Prostate gland (tissue), 2 donors: Measurements from ENCODE around the gene TLX2. TPM values are rescaled to one million over a fixed set of nuclear protein-coding genes. Genes with fewer than 3 reads are reported as not detected.

Experiments
- DNase-seq: peaks from one replicate; pipeline ENCODE4 v3.0.0-alpha.2; 2019; ENCODE audit warnings: low spot score
- H3K27ac ChIP-seq, 2 donors: fragments of 200-600 bp; sonication (generic); 2 replicates each; pipeline ENCODE4 v1.5.1; 2017 to 2019
- H3K27me3 ChIP-seq: fragments of 200-600 bp; sonication (generic); replicated peaks from 2 replicates; pipeline ENCODE4 v1.5.1; 2019; ENCODE audit not compliant: insufficient read depth
- H3K36me3 ChIP-seq, 2 donors: fragments of 200-600 bp; sonication (generic); 1 replicate in 1 of 2; 2 replicates in 1 of 2; pipeline versions ENCODE4 v1.5.1 to v1.8.1; 2017 to 2019
- H3K4me1 ChIP-seq: fragments of 200-600 bp; sonication (generic); replicated peaks from 2 replicates; pipeline ENCODE4 v1.5.1; 2019
- H3K4me3 ChIP-seq, 2 donors: fragments of 200-600 bp; sonication (generic); 2 replicates each; pipeline ENCODE4 v1.5.1; 2017 to 2019
- H3K9me3 ChIP-seq: fragments of 200-600 bp; sonication (generic); 2 replicates; pipeline ENCODE4 v1.5.1; 2017
- CTCF ChIP-seq, 4 experiments: fragments of 200-600 bp in 2 of 4; fragments of 450-650 bp in 2 of 4; sonication (generic) in 2 of 4; IDR thresholded peaks; 1 replicate in 3 of 4; 2 replicates in 1 of 4; pipeline ENCODE4 v1.5.1; 2016 to 2019; ENCODE audit warnings: antibody characterized with exemption in 4 of 4, mild to moderate bottlenecking in 2 of 4, moderate library complexity in 2 of 4
- POLR2A ChIP-seq: fragments of 450-650 bp; IDR thresholded peaks from one replicate; pipeline ENCODE4 v1.6.1; 2016; ENCODE audit warnings: antibody characterized with exemption, mild to moderate bottlenecking
- POLR2AphosphoS5 ChIP-seq: sonication (generic); formaldehyde crosslinking; IDR thresholded peaks from one replicate; pipeline ENCODE4 v1.6.1; 2017; ENCODE audit warnings: antibody characterized with exemption
- WGBS: methylation state at CpG from one replicate; pipeline ENCODE4 v1.1.5; 2018; 5-methylcytosine and 5-hydroxymethylcytosine counted together
- intact Hi-C: fragments of 100-400 bp; cut with DNase I; formaldehyde crosslinking; loops from one replicate; pipeline ENCODE4 v1.14.2; 2022
- total RNA-seq, 2 donors: library from RNA; depleted of rRNA; stranded (reverse); fragments of >200 nt; gene quantifications; one replicate each; pipeline ENCODE4 v1.1.0, GENCODE V29; 2016

TLX2 gene
- total RNA-seq, 2 donors from 2014 or later: 0.97 TPM; not detected in 1

- Histone ChIP-seq H3K4me3 (no peak overlapping the region), H3K27me3 (no peaks in the 10 kb centered on the region), H3K36me3 (no peaks in the 10 kb centered on the region), H3K9me3 (no peaks in the 10 kb centered on the region), H3K27ac (no peak overlapping the region), H3K4me1 (no peaks in the 10 kb centered on the region)
- no peak for DNase-seq
- intact Hi-C loops: no loop called here
- no peak for TF ChIP-seq POLR2A
- TF ChIP-seq POLR2AphosphoS5: no peak
- no peak for TF ChIP-seq CTCF (IDR thresholded peaks at IDR 0.05)
- whole genome bisulfite sequencing: 58% methylated on average over 4 of the region's 4 CpGs
Measured at GRCh38 chr2:74537140-74537539, 22.9 kb downstream of the TLX2 start.

- no peak for DNase-seq
- no peak for TF ChIP-seq CTCF (IDR thresholded peaks at IDR 0.05)
- no peak for TF ChIP-seq POLR2AphosphoS5
- TF ChIP-seq POLR2A: no peak
- no peak overlapping the region for H3K27ac ChIP-seq
- no peaks in the 10 kb centered on the region for H3K36me3 ChIP-seq
- H3K4me3 ChIP-seq: no peak overlapping the region
- H3K27me3 ChIP-seq: no peaks in the 10 kb centered on the region
- intact Hi-C loops: no loop called here
- no peaks in the 10 kb centered on the region for H3K4me1 ChIP-seq
- H3K9me3 ChIP-seq: no peaks in the 10 kb centered on the region
- 75% methylated on average over 7 of the region's 7 CpGs for WGBS
Measured at GRCh38 chr2:74538881-74539339, 24.7 kb downstream of the TLX2 start.

DNA sequence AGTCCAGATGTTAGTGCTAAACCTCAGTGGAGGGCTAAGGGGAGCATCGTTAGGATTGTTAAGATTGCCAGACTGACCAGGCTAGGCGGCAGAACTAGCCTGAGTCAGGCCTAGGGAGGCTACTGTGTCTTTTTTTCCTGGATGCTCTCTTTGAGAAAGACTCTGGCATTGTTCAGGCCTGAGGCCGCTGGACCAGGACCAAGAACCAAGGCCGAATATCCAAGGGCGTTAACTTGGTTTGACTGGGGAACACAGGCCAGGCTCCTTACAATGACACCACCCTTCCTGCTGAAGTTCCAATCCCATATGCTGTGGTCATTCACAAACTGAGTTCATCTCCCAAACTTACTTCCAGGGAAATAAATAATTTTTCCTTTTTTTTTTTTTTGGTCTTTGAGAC lies 26.0 kb downstream of the TLX2 start:
- Histone ChIP-seq H3K4me1 (no peaks in the 10 kb centered on the region), H3K27ac (no peak overlapping the region), H3K27me3 (no peaks in the 10 kb centered on the region), H3K4me3 (no peak overlapping the region), H3K36me3 (no peaks in the 10 kb centered on the region), H3K9me3 (no peaks in the 10 kb centered on the region)
- no peak for TF ChIP-seq POLR2AphosphoS5
- TF ChIP-seq POLR2A: no peak
- TF ChIP-seq CTCF (IDR thresholded peaks at IDR 0.05): no peak
- intact Hi-C loops: no loop called here
- no peak for DNase-seq
- 81% methylated on average over 5 of the region's 5 CpGs for WGBS

DNA sequence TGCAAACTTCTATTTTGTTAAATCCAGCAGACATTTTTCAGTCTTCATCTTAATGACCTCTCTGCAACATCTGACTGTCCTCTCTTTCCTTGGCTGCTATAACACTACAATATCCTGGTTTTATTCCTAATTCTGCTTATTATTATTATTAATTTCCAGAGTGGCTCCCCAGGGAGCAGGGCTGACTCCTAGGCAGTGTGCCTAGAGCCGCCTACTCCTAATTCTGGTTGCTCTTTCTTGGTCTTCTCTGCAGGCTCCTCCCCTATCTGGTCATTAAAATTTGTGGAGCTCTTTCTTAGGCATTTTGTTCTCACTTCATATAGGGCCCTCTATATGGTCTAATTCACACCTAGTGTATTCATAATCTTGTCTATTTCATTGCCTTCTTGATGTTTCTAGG lies 28.7 kb downstream of the TLX2 start:
- intact Hi-C loops: no loop called here
- no peak for TF ChIP-seq POLR2AphosphoS5
- no peak for TF ChIP-seq CTCF (IDR thresholded peaks at IDR 0.05)
- no peak for TF ChIP-seq POLR2A
- no peak for DNase-seq
- Histone ChIP-seq H3K27ac (no peak overlapping the region), H3K27me3 (no peaks in the 10 kb centered on the region), H3K4me3 (no peak overlapping the region), H3K36me3 (no peaks in the 10 kb centered on the region), H3K9me3 (no peaks in the 10 kb centered on the region), H3K4me1 (no peaks in the 10 kb centered on the region)
- WGBS: 93% methylated on average over 1 of the region's 1 CpG

DNA sequence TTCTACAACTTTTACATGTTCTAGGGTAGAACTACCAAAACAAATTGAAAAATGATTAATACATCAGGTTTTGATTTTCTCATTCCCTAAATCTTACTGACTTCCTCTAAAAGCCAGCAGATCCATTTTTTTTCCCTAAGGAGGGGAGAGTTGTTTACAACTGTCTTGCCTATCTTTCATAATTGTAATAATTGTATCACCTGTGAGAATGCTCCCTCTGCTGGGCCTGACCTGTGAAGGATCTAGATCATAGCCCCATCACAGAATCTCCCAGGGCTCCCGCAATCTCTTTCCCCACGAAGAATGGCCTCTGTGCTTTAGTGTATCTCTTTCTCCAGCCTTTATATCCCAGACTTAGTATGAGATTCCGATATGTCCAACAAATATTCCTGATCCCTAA lies 30.4 kb downstream of the TLX2 start:
- no peaks in the 10 kb centered on the region for H3K4me1 ChIP-seq
- intact Hi-C loops: no loop called here
- TF ChIP-seq CTCF (IDR thresholded peaks at IDR 0.05): peak in 1 of 4 experiments; percentile 6
- TF ChIP-seq POLR2A: no peak
- H3K36me3 ChIP-seq: no peaks in the 10 kb centered on the region
- no peak overlapping the region for H3K4me3 ChIP-seq
- no peaks in the 10 kb centered on the region for H3K27me3 ChIP-seq
- H3K27ac ChIP-seq: no peak overlapping the region
- WGBS: 97% methylated on average over 3 of the region's 3 CpGs
- H3K9me3 ChIP-seq: no peaks in the 10 kb centered on the region
- no peak for DNase-seq
